Skeletal muscle tissue (tissue), 5 donors: Measurements from ENCODE around the gene FANCI. TPM values are rescaled to one million over a fixed set of nuclear protein-coding genes. Genes with fewer than 3 reads are reported as not detected.

ENCODE experiments used
- H3K27ac ChIP-seq: one replicate; pipeline ENCODE4 v1.7.0; 2013; ENCODE audit warnings: mild to moderate bottlenecking, low read depth, low read length, inconsistent platforms
- H3K27me3 ChIP-seq, 3 donors: one replicate each; pipeline ENCODE4 v1.7.0; 2013; ENCODE audit warnings: low read length in 3 of 3; ENCODE audit not compliant: control insufficient read depth in 3 of 3, insufficient read depth in 3 of 3
- H3K36me3 ChIP-seq, 3 donors: one replicate each; pipeline ENCODE4 v1.7.0; 2013; ENCODE audit warnings: low read length in 3 of 3; ENCODE audit not compliant: control insufficient read depth in 3 of 3, insufficient read depth in 3 of 3
- H3K4me1 ChIP-seq, 3 donors: one replicate each; pipeline ENCODE4 v1.7.0; 2013; ENCODE audit warnings: low read length in 3 of 3, mild to moderate bottlenecking in 3 of 3; ENCODE audit not compliant: control insufficient read depth in 3 of 3, insufficient read depth in 3 of 3
- H3K4me3 ChIP-seq, 3 donors: one replicate each; pipeline ENCODE4 v1.7.0; 2013; ENCODE audit warnings: low read length in 3 of 3
- H3K9ac ChIP-seq, 3 donors: one replicate each; pipeline ENCODE4 v1.7.0; 2013; ENCODE audit warnings: low read length in 3 of 3, mild to moderate bottlenecking in 3 of 3, moderate library complexity in 2 of 3, low read depth in 1 of 3
- H3K9me3 ChIP-seq, 3 donors: one replicate each; pipeline ENCODE4 v1.7.0; 2013; ENCODE audit warnings: low read length in 3 of 3; ENCODE audit not compliant: control insufficient read depth in 3 of 3
- small RNA-seq: library from RNA; depleted of rRNA; stranded (forward); fragments of <200 nt; gene quantifications from one replicate; pipeline ENCODE3, GENCODE V24; 2014
- total RNA-seq: library from RNA; depleted of rRNA; stranded (reverse); fragments of >200 nt; gene quantifications from one replicate; pipeline ENCODE4 v1.2.3, GENCODE V29; 2014
- donor health status: Osteomylitis.

The FANCI gene
- total RNA-seq, 1 donor from 2014 or later: 12.0 TPM

DNA sequence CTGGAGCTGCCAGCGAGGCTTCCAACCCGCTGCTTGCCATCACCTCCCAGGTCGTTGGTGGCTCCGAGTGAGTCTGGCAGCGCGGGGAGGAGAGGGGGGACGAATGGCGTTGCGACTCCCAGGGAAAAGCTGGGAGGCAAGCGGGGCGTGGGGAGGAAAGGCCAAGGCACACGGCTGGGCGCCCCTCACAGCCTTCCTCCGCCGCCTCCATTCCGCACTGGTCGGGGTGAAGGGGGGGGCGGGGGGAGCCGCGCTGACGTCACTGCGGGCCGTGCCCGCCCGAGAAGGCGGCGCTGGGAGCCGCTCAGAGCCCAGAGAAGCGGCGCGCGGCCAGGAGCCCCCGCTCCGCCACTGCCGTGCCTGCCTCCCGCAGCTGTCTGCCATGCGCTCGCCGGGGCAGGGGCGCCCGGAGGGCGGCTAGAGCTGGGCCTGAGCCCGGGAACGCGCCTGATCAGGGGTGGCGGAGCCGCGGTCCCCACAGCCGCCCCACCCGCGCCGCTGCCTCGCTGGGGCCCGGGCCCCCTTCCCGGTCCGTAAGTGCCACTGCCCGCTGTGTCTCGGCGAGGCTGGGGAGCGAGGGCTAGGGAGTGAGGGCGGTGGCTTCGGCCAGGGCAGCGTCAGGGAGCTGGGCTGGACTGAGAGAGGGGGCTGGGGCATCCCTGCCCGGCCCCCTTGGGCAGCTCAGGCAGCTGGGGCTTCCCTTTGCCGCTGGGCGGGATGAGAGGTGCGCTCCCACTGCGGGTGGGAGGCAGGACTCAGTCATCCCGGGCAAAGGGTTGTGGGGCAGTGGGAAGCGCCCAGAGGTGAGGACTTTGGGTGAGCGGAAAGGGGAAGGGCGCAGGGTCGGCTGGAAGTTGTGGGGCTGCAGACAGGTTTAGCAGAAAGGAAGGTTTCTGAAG lies 118.7 kb downstream of the FANCI start:
- Histone ChIP-seq H3K36me3 (no peaks in the 10 kb centered on the region), H3K27me3 (peaks cover 92 to 99% (median 98%) of the 10 kb centered on the region in 3 donors), H3K27ac (no peak overlapping the region), H3K9me3 (no peaks in the 10 kb centered on the region), H3K4me3 (no peak overlapping the region), H3K9ac (no peak overlapping the region), H3K4me1 (peaks cover 7 to 16% (median 8%) of the 10 kb centered on the region in 3 donors)

DNA sequence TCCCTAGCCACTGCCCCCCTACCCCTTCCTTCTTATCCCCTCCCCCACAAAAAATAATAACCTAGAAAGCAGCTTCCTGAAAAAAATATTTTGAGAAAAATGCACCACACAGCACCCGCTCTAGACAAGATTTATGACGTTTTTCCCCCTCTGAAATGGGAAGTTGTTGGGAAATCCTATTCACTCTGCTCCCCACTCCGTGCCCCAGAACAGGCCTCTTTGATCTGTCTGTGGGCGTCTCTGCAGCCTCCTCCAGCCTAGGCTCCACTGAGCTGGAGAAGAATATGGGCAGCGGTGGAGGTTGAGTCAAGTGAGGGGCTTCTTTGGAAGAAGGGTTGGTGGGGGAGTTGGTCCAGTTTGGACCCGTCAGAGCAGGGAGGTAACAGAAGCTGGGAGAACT lies 119.4 kb downstream of the FANCI start:
- Histone ChIP-seq H3K4me3 (no peak overlapping the region), H3K27me3 (peaks cover 90 to 98% (median 98%) of the 10 kb centered on the region in 3 donors), H3K9ac (no peak overlapping the region), H3K27ac (no peak overlapping the region), H3K9me3 (no peaks in the 10 kb centered on the region), H3K36me3 (no peaks in the 10 kb centered on the region), H3K4me1 (peaks cover 7 to 20% (median 8%) of the 10 kb centered on the region in 3 donors)

DNA sequence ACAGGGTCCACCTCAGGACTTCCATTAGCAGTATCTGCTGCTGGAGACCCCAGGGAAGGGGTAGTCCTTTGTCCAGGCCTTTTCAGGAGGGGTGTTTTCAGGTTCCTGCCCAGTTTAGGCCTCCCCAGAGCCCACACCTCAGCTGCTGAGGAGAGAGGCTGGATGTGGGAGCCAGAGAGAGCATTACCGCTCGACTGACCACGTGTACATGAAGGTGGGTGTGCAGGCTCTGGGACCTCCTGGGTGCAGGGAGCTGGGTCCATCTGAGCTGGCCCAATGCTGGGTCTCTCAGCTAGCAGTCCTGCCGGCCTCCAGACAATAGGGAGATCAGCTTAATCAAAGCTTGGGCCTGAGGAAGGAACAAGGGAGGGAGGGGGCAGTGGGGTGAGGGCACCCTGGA lies 120.0 kb downstream of the FANCI start:
- H3K27ac ChIP-seq: no peak overlapping the region
- no peak overlapping the region for H3K4me3 ChIP-seq
- H3K27me3 ChIP-seq: peaks cover 89 to 98% (median 96%) of the 10 kb centered on the region in 3 donors
- H3K36me3 ChIP-seq: no peaks in the 10 kb centered on the region
- no peaks in the 10 kb centered on the region for H3K9me3 ChIP-seq
- peaks cover 5 to 15% (median 6%) of the 10 kb centered on the region in 3 donors for H3K4me1 ChIP-seq
- no peak overlapping the region for H3K9ac ChIP-seq

DNA sequence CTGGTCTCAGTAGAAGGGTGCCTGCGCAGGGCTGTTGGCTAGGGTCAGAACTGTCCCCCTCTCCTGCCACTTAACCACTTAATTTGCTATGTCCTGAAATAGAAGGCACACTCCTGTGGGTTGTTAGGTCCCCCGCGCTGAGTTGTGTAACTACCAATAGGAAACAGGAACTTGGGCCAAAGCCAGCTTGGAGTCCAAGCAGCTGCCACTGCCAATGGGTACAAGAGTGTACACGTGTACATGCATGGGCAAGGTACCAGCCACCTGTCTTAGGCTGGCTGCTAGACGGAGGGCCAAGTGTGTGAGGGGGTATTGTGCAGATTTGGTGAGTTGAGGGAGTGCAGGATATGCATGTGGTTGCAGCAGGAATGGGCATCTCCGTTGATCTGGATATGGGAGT lies 120.6 kb downstream of the FANCI start:
- no peak overlapping the region for H3K27ac ChIP-seq
- peaks cover 94 to 98% (median 96%) of the 10 kb centered on the region in 3 donors for H3K27me3 ChIP-seq
- H3K36me3 ChIP-seq: no peaks in the 10 kb centered on the region
- no peak overlapping the region for H3K9ac ChIP-seq
- H3K9me3 ChIP-seq: no peaks in the 10 kb centered on the region
- peaks cover under 1 to 9% (median 2%) of the 10 kb centered on the region in 3 donors for H3K4me1 ChIP-seq
- no peak overlapping the region for H3K4me3 ChIP-seq

DNA sequence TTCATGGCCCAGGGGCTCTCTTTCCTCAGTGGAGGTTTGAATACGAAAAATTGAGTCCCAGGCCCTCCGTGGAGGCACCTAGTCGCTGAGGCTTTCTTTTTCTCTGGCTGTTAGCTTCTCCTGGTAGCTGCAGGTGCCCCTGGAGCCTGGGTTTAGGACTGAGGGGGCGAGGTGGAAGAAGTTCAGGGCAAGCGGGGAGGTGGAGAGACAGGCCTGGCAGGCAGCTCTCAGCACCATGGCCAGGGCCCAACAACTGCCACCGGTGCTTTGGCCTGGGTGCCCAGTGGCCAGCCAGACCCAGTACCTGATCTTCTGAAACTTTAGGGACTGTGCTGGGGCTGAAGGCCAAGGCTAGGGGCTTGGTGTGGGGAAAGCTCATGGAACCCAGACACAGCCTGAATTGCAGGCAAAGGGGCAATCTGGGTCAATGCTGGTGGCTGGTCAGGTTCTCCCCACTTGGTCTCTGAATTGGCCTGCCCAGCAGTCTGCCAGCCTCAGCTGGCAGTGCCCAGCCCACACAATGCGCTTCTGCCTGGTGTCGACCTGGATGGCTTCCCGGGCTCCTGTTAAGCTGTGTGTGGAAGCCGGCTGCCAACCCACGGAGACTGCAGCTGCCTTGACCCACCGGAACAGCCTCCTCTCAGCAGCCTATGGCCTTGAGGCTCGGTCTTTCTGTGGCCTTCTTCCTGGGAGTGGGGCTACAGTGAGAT lies 121.1 kb downstream of the FANCI start:
- Histone ChIP-seq H3K4me3 (no peak overlapping the region), H3K27ac (no peak overlapping the region), H3K36me3 (no peaks in the 10 kb centered on the region), H3K9ac (no peak overlapping the region), H3K9me3 (no peaks in the 10 kb centered on the region), H3K4me1 (peaks cover 0 to 7% (median 0%) of the 10 kb centered on the region in 3 donors), H3K27me3 (peaks cover 94 to 98% (median 96%) of the 10 kb centered on the region in 3 donors)

DNA sequence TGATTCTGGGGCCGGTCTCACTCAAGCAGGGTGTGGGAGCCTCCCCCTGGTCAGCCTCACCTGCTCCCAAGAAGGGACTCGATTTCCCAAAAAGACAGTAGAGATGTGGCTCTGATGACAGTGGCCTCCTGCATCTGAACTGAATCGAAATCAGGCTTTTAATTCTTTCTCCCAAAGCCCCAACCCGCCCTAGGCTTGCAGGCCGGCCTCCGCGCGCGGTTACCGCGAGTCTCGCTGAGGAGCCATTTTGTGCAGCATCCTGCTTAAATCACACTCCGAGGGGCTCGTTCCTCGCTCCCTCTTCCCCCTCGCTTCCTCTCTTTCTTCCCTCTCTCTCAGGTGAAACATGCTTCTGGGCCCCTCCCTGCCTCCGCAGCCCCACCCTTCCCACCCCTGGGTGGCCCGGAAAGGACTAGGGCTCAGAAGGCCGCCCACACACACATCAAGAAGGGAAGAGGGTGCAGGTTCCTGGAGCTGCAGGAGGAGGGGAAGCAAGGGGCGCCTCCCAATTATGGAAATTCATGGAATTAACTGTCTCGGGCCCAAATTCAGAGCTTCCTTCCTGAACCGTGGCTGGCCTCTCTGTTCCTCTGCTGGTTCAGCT lies 121.8 kb downstream of the FANCI start:
- peaks cover 0 to 12% (median 0%) of the 10 kb centered on the region in 3 donors for H3K4me1 ChIP-seq
- H3K9ac ChIP-seq: no peak overlapping the region
- no peak overlapping the region for H3K4me3 ChIP-seq
- H3K9me3 ChIP-seq: no peaks in the 10 kb centered on the region
- no peak overlapping the region for H3K27ac ChIP-seq
- H3K36me3 ChIP-seq: no peaks in the 10 kb centered on the region
- peaks cover 94 to 98% (median 96%) of the 10 kb centered on the region in 3 donors for H3K27me3 ChIP-seq

Small RNA genes lying within 50 kb of the gene (small RNA-seq; reads per million reads assigned to genes)
- gene MIR6766: not detected

Other genes starting within 250 kb of the FANCI start
- 23.0 TPM for gene ABHD2, start 155.5 kb upstream of the FANCI start, total RNA-seq
- gene RLBP1, start 22.4 kb upstream of the FANCI start, total RNA-seq: 0.52 TPM
- gene POLG, start 90.8 kb downstream of the FANCI start, total RNA-seq: 39.7 TPM